NCI-H345 treated with DMSO at 0.1 percent for 48 hours (cell line): ENCODE data around the gene LGR5.
A peak's percentile ranks its signal among the peaks of the same experiment; 100 is the strongest.

ENCODE experiments used
- DNase-seq: peaks from one replicate; lab custom pipeline; 2025; ENCODE audit not compliant: unreplicated experiment; lab: John Stamatoyannopoulos, UW

Gene LGR5

DNA sequence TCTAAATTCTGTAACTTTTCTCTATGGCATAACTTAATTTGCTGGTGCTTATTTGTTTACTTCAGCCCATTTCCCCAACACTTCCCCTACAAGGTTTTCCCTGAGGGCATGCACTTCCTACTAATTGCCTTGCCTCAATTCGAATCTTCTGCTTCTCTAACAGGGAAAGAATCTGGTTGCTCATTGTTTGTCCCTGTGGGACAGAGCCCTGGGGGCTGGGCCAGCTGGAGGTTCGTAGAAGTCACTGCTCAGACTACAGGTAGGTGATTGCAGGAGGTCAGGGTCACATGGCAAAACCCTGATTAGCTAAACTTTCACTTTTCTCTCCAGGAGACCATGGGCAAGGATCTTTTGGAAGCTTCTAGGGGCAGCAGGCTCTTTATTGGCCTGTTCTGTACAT lies 152.0 kb downstream of the LGR5 start:
- no peak for DNase-seq

DNA sequence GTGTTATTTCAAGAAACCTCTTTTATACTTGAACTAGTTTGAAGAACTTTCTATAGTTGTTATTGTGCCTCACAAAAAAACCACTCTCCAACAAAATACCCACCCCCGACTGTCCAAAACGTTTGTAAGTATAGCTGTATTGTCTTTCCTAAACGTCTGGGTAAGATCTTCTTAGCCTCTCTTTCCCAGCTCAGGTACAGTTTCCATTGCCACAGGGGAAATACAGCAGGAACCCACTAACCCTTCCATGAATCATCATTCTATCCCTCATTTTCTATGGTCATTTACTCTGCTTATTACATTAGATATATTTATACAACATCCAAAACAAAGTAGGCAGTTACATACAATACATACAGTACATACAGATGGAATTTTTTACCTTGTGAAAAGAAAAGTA lies 153.2 kb downstream of the LGR5 start:
- DNase-seq, result no peak

DNA sequence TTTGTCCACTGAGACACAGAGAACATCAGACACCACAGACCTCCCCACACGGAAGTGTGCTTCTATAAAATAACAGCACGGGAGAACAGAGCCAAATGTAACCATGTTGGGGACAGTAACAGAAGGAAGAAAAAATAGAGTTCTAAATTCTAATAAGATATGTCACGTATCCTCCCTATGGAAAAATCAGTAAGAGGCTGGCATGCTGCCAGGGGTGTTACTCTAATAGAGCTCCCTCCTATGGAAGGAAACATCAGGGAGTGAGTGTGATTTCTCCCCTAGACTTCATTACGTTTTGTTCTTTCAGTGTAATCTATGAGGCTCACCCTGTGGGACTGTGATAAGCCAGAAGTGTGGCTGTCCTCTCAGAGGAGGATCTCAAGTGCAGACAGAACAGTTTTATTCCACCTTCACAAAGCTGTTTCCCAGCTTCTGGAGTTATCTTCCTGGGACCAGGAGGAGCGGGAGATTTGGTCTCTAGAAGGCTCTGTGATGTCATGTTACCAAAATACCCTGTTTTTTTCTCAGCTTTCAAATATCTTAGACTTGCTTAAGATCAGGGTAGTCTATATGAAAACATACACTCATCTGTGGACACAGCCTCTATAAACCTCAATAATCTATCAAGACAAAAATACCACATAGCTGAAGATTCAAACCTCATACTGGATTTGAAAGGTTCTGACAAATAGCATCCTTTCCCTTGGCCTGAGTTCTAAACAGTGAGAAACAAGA lies 154.8 kb downstream of the LGR5 start:
- no peak for DNase-seq

DNA sequence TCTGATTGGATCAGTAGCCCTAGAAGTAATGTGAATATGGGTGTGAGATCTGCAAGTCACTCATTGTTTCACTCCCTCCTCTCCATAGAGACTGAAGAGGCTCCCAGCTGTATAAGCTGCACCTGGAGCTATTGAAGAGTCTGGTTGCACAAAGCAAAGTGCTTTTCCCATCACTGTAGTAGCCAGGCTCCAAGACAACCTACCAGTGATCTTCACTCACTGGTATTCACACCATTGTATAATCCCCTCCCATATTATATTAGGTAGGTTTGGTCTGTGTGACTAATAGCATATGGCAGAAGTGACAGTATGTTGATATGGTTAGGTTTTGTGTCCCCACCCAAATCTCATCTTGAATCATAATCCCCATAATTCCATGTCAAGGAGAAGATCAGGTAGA lies 159.6 kb downstream of the LGR5 start:
- peak; percentile 16 for DNase-seq

DNA sequence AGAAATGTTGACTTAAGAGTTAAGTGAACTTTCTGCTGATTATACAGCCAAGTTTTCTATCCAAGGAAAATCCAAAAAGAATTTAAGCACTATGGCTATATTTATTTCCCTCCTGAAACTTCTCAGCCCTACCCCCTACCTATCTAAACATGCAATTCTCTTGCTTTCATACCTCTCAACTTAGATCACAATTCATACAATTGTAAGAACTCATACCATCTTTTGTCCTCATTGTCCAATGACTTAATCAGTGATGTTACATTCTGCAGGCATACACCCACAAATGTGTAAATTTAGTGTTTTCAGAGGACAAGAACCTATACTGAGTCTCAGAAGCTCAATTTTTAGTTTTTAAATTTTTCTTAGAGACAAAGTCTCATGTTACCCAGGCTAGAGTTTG lies 161.9 kb downstream of the LGR5 start:
- no peak for DNase-seq

DNA sequence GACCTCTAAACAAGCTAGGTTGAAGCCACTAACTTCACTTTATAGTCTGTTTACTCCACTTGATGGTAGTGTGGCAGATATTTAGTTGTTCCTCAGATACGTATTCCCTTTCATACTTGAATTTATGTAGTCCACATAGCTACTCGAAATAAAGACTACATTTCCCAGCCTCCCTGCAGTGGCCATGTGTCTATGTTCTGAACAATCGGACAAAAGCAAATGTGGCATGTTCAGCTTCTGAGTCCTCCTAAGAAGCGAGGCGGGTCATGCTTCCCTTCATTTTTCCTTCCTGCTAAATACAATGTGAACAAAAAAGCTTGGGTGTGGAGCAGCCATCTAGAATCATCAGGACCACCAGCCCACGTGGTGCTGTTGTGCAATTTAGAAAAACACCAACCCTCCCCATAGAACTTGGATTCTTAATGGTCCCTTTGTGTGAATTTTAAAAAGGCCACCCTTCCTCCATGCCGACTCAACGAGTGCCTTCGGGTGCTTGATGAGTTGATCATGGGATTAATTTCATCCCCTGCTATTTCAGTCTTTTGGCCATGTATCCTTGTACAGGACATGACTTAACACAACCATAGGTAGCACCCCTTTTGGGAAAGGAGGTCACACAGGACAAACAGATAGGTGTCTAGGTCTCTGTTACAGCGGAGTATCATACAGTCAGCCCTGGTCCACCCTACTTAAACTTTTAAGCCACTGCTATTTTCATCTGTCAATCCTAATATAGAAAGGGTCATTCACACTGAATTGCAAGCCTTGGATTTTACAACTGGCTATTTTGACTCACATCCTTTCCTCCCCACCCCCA lies 163.4 kb downstream of the LGR5 start:
- no peak for DNase-seq

DNA sequence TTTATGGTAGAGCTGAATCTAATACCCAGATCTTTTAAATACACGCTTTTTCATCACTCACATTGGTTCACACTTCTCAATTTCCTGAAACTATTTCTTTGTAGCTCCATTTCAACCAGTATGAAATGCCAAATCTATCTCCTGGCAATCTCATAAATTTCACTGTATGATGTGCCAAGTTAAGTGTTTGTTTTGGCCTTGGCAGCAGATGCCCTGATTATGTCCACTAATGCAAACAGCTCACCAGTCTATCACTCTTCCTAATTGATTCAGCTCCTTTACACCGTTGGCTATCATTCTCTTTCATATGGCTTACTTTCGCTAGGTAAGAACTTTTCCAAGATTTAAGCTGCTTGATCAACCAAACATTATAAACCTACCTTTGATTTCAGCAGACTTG lies 165.4 kb downstream of the LGR5 start:
- DNase-seq, result no peak

DNA sequence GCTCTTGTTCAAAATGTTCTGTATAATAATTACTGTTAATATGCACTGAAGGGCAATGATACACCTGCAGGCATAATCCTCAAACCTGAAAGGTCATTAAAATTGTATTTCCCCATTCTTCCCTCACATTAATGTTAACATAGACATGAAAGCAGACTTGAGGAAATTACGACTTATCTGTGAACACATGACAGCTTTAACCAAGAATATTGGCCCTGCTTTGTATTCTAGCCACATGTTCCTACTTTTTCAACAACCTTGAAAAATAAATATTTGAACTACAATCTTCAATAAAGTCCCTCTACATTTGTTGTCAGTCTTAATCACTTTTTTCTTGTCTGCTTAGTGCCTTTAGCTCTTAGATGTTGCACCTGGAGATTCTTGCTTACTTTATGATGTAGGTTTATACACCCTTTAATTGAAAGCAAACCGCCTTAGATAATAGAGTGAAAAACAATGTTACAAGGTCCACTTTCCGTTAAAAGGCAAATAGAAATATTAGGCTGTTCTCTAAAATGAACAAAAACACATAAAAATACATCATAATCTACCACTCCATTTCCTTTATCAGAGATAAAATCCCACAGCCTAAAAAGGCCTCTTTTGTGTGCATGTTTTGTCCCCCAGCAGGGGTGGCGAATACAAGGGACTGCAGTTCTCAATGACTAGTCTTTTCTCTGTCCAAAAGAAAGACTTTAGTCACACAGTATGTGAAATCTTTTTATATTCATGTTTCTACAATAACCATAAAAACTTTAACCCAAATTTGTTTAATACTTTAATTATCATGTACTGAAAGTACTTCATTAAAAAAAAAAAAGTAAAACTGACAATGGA lies 168.1 kb downstream of the LGR5 start:
- DNase-seq, result no peak

DNA sequence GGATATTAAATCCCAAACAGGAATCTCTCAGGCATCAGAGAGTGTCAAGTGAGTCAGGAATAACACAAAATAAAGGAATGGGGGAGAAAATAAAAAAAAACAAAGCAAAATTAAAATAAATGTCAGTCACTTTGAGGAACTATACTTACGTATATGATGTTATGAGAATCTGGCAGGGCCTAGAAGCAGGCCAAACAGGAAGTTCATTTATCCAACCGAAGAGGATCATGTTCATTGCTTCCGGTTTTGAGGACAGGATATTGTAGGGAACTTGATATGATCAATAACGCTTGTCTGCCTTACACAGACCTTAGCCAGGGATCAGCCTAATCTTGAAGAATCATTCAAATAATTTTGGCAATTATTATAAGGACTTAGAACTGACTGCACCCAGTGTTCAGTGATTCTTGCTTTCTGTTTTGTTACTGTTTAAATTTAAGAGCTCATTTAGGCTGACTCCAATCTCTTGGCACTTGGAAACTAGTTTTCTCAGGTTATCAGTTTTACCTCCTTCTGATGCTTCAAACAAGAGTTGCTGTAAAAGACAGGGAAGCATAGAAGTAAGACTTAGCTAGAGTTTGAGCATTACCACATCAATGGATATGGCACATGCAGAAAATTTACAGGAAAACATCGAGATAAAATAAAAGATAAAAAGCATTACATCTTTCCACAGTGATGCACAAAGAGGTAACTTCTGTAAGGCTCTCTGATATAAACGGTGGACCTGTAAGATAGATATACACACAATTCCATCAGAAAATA lies 170.6 kb downstream of the LGR5 start:
- no peak for DNase-seq

DNA sequence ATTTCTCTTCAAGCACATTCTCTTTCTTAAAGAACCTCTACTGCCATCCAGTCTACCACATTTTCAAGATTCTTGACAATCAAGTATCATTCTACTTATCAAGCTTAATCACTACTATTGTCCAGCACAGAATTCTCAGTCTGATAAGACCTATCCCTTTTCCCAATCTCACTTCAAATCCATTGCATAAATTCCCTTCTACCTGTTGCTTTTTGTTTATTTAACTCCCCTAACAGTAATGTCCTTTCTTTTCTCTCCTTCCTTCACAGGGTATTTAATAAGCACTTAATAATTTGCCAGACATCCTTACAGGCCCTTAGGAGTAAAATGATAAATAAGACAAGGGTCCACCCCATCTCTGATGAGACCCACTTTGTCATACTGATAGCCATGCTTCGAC lies 182.3 kb downstream of the LGR5 start:
- no peak for DNase-seq

DNA sequence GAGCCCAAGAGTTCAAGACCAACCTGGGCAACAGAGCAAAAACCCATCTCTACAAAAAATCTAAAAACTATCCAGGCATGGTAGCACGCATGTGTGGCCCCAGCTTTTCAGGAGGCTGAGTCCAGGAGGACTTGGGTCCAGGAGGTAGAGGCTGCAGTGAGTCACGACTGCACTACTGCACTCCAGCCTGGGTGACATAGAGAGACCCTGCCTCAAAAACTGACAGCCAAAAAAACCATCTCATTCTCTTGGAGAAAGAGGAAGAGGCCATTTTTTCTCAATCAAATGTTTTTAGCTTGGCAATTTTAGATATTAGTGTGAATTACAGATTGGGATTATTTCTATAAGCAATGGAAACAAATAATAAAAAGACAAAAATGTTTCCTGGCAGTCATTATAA lies 185.9 kb downstream of the LGR5 start:
- no peak for DNase-seq

DNA sequence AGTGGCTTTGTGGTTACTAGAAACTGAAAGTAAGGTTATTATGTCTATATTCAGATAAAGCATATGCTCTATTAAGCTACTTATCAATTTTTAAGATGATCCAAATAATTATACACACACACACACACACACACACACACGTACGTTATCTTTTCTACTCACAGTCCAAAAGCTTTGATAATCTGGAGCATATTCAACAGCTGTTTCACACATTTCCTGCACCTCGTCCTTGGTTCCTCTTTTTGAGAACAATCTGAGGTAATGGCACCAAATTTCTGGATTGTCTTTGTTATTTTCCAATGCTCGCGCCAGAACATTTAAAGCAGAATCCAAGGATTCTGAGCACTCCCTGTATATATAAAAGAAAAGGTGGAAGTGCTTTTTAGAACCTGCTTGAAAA lies 186.5 kb downstream of the LGR5 start:
- DNase-seq, result no peak

DNA sequence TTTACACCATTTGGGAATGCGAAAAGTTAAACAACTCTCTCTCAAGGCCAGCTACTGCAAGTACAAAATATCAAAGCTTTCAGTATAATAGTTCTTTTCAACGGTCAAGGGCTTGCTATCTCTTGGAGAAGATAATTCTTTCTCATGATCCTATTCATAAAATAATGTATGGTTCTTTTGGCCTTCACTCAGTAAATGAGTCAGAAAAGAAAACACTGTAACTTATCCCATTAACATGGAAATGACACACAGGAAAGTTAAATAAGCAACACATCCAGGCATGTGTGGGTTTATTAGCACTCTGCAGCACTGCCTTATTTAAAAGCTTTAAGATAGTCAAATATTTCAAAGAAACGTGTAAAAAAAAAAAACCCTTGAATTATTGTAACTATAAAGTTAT lies 187.2 kb downstream of the LGR5 start:
- DNase-seq, result no peak

DNA sequence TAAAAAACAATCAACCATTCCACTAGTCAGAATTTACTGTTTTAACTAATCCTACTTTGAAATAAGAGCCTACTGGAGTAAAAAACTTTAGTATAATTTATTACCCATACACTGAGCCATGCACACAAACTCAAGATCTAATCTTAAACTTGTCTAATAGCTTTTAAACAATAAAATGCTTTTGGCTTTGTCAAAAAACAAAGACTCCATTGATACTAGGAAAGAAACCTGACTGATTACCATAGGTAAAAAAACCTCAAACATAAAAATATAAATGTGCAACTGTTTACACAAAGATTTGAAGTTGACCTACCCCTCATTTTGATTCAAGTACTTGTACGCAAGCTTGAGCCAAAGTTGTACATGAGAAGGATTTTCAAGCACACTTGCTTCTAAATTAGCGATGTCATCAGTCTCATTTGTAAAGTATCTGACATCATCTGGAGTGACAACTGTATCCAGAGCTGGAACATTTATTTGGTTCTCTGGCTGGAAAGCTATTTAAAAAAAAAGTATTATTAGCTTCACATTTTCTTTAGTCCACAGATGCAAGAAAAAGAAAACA lies 187.9 kb downstream of the LGR5 start:
- no peak for DNase-seq
